HG03342 (cell line): ENCODE data around the gene EFCAB14.
"Not testable (repeated sequence)": the region's sequence is repeated elsewhere in the genome, so short reads cannot be mapped to it uniquely, and the experiment has no call there.

Source experiments
- ATAC-seq: cut with Tn5 transposase; IDR thresholded peaks from one replicate; pipeline ENCODE4 v1.9.1; 2021; ENCODE audit warnings: mild to moderate bottlenecking, moderate library complexity; ENCODE audit not compliant: unreplicated experiment

Gene EFCAB14

DNA sequence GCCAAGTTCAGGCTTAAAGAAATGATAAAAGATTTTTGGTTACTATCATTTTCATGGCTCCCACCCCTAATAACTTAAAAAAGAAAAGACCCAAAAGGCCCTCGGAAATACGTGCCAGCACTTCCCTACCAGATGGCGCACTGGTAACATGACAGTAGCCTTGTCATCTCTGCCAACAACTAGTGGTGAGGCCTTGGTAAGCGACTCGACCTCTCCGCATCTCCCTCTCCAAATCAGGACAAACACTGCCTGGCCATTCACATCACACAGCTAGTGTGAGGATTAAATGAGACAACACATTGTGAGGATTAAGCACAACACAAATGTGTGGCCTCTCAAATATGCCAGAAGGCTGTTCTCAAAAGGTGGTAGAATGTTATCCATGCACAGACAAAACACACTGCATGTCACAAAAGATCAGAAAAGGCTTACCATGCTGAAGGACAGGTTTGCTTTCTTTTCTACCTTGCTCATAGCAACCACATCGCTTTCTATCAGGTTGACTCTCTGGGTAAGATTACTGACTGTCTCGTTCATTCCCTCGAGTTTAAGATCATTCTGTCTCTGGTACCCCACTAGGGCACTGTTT, 30.9 kb downstream of the EFCAB14 start:
- no peak for ATAC-seq

DNA sequence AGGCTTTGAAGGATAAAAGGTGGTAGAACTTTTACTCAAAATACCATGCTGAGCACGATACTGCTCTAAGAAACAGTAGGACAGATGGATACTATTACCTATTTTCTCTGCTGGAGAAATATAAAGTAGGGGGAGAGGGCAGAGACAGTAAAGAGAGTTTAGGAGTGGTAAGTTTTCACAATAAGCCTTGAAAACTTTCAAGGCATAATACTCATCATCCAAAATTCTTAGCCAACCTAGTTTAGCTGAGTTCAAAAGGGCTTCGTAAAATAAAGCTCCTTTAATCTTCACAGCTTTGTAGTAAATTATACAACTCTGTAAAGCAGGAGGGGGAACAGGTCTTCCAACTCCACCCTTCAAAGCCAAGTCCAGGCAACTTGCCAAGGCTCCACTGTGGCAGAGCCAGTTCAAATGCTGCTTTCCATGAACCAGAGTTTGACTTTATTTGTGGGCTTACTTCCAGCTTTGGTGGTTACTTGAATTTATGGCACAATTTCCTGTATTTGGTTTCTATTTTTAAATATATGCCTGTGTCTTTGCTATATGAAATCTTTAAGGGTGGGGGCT, 31.7 kb downstream of the EFCAB14 start:
- ATAC-seq = no peak

DNA sequence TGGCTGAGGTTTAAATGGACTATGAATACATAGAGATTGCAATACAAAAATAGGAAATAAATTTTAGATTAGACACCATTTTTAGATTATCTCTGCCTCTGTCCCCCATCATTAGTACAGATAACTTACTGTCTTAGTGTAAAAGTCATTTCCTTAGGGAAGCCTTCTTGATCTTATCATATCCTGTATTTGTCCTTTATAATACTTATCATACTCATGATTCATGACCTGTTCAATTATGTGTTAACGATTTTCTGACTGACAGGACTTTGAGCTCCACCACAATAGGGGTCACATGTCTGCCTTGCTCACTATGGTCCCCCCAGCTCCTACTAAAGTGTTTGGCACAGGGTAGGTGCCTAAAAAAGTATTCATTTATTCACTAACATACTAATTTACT, 32.7 kb downstream of the EFCAB14 start:
- ATAC-seq = no peak

DNA sequence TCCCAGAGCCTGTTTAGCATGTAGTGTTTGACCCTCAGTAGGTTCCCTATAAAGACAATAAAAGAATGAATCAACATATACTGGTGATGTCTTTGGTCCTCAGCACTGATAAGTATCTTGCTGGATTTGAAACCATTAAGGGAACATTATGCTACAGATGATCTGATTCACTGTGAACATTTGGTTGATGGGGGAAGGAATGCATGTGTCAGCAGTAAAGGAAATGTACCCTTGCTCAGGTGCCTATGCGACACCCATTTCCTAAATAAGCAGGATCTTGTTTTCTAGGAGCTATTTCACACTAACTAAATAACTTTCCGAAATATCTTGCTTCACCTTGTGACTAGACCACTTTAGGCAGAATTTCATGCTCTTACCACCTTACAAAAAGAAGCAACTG, 34.2 kb downstream of the EFCAB14 start:
- no peak for ATAC-seq

DNA sequence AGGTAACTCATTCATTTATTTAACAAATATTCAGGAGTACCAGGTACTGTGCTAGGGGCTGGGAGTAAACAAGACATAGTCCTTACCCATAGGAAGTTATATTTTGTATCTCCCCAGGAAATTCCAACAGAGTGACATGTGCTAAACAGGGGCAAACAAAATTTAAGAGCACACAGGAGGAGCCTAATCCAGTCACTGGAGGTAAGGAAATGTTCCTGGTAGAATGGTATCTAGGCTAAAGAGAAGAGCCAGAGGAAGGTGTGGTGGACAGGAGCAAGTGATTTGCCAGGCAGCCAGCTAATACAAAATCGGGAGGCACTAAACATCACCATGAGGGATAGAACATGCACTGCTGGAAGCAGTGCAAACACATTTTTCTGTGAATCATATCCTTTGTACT, 36.9 kb downstream of the EFCAB14 start:
- no peak for ATAC-seq

DNA sequence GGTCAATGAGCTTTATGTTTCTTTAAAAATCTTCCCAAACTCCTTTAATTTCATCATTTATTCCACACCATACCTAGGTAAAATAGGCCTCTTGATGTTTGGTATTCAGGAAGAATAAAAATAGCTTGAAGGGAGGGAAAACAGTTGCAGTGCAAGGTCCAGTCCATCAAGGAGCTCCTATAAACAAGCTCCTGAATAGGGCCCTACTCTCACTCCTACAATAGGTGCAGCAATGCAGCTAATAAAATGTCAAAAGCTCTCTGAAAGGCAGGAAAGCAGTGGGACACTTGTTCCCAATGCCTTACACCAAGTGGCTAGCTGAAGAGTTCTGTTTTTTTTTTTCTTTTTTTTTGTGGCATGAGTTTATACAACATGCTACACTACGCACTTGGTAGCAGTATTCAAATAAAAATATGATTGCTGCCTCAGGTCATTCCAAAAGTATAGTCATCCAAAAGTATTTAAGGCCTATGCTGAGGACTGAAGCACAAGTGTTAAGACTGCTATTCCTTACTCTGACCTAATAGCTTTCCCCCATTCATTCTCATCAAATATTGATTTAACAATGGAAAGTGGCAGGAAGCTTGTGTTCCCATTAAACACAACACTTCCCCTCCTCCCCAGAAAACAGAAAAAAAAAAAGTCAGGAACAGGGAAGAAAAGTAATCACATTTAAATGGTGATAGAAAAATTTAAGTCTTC, 37.4 kb downstream of the EFCAB14 start:
- no peak for ATAC-seq

DNA sequence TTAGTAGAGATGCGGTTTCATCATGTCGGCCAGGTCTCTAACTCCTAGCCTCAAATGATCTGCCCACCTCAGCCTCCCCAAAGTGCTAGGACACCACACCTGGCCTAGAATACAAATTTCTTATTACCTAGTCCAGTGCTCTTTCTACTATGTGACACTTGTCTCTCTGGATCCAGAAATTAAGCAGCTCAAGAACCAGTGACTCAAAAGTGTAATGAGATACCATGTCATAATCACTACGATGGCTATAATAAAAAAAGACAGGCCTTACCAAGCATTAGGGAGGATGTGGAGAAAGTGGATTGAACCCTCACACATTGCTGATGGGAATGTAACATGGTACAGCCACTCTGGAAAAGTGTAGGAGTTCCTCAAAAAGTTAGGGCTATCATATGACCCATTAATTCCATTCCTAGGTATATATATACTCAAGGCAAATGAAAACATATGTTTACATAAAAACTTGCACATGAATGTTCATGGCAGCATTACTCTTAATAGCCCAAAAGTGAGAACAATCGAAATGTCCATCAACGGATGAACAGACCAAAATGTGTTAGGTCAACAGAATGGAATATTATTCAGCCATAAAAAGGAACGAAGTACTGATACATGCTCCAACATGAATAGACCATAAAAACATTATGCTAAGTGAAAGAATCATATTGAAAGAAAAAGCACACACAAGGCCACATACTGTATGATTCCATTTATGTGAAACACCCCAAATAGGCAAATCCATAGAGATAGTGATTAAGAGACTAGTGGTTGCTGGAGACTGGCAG, 38.9 kb downstream of the EFCAB14 start:
- ATAC-seq = no peak

DNA sequence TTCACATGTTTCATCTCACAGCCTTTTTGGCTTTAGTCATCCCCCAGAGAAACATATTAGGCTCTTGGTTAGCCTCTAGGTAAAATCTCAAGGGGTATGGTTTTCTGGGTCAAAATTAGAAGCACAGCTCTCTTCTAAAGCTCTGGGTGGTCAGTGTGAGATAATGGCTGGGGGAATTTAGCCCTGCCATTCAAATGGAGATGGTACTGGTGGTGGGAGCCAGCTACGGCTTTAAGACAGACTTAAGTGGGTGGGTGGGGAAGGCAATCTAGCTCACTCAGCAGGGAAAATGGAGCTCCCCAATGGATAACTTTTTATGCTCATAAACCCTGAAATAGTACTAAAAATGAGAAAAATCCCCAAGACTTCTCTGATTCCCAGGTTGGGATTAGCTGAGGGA, 41.6 kb downstream of the EFCAB14 start:
- no peak for ATAC-seq

DNA sequence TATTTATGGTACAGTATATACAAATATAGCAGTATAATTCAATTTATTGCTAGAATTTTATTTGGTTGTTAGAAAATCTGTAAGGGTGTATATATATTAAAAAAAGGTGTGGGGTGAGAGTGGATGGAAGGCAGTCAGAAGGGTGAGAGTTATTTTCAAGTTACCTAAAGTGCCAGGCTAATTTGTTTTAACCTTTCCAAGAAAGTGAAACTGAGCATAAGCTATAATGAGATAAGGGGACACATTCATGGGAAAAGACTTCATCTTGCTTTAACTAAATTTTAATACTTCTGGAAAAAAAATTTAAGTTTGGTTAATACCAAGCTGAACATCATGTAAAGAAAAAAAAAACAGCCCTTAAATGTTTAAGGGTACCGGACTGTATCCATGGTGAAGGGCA, 42.4 kb downstream of the EFCAB14 start:
- ATAC-seq = no peak

DNA sequence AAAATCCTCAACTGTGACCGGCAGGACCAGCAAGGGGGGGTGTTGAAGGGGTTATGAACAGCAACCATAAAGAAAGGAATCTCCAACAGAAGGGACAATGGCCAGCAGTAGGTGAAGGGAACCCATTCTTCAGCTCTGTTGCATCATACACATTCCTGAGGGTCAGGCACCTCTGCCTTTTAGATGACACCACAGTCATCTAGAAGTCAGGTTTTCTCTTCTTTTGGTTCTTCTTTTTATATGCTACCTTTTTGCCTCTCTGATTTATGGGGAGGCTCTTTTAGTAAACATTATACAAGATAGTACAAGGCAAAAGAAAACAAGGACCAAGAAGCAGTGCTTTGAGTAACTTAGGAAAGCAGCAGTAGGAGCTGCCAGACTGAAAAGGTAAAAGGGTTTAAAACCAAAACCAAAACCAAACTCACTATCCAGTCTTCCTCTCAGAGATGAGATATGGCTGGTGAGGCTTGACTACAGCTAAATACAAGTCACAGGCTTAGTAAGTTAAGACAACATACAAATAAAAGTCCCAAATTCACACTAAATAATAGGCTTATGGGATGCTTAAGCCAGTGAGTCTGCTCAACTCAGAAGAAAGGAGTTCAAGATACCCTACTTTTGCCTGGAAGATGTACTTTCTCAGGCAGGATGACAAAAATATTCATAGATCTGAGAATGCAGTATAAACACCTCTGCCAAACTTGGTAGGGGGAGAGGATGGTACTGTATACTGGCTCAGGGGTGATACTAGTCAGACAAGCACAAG, 43.2 kb downstream of the EFCAB14 start:
- ATAC-seq = peak; percentile 69

DNA sequence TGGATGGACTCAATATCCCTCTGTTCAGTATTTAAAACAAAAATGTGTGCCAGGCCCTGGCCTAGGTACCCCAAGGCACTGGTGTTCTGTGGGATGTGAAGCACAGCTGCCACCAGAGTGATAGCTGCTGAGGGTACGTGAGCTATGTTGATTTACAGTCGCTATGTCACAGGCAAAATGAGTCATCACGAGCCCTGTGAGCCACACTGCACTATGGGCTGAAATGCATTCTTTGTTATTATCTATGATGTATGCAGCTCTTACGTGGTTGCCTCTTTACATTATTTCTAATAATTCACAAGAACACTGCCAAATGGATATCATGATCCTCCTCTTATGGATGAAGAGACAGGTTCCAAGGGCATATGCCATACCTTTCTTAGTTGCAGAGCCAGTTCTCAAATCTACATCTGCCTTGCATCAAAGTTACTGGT, 45.1 kb downstream of the EFCAB14 start:
- ATAC-seq = no peak

DNA sequence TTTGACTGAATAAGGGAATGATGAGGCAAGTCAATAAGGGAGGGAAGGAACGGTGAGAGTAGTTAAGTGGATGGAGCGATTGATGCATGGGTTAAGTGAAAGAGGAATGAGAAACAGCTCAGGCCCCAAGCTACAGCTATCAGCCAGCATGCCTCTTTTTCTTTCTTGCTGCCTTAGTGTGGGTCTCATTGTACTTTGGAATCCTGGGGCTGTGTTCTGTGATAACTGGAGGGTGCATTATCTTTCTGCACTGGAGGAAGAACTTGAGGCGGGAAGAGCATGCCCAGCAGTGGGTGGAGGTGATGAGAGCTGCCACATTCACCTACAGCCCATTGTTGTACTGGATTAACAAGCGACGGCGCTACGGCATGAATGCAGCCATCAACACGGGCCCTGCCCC, 46.2 kb downstream of the EFCAB14 start:
- ATAC-seq = no peak

DNA sequence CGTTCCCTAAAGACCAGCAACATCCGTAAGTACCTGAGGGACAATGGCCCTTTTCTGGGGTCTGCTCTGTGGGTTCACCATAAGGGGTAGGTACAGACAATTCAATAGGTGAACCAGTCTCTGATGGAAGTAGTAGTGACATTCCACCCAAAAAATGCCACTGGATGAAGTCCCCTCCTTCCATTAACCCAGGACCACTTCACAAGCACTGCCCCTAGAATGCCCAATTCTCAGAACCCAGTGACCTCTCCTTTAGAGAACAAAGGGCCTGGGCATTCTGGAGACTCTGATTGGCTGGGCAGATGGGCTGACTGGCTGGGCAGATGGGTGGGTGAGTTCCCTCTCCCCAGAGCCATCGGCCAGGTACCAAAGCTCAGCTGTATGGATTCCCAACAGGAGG, 47.4 kb downstream of the EFCAB14 start, which contains the start of gene TEX38:
Gene TEX38, plus strand, starts transcription at position 301 of the 400 bp plus-strand sequence. Its CDS starts 81 bp downstream, at position 382.
- ATAC-seq = no peak

DNA sequence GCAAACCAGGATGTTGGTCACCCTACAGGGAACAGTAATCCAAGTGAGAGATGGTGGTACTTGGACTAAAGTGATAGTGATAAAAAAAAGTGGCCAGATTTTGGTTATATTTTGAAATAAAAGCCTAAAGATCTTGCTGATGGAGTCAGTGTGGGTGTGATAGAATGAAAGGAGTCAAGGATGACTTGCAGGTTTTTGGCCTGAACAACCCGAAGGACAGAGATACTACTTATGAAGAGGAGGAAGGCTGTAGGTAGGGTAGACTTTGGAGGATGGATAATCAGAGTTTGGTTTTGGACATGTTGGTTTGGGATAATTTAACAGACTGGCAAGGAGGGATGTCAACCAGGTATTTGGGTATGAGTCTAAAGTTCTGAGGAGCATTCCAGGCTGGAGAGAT, 48.8 kb downstream of the EFCAB14 start:
- ATAC-seq = no peak

DNA sequence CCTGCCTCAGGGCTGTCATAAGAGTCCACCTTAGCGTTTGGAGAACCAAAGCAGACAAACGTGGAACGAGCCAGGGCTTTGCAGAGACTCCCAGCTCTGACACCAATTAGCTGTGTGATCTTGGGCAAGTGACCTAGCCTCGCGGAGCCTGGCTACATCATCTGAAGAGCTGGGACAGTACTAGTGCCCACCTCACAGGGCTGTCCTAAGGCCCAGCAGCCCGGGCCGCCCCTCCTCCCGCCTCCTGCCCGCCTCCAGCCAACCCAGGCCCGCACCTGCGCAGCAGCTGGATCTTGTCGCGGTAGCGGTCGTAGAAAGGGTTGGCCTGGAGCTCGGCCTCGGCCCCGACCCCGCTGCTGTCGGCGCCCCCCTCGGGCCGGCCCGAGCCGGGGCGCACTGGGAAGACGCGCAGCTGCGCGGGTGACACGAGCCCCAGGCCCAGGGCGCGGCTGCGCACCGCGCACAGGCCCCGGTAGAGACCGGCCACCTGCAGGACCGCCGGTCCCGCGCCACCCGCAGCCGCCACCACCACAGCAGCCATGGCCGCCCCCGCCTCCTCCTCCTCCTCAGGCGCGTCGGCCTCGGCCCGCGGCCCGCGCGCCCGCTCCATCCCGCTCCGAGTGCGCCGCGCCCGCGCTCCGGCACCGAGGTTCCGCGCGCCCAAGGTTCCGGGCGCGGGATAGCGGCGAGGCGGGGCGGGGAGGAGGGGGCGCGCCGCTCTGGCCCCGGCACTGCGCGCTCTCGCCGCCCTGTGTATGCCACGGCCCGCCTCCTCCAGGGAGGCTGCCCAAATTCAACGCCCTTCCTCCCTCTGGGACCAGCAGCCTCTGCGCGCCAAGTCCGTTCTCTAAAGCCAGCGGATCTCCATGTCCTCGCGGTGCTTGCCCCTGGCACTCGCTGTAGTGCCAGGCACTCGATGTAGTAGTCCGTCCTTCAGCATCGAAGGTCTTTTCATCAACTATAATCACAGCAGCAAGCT, 50.8 kb downstream of the EFCAB14 start, which contains the start of gene ATPAF1:
Gene ATPAF1, minus strand, starts transcription at position 583 of the 979 bp plus-strand sequence. Its CDS starts 42 bp downstream, at position 541.
- peak; percentile 74 for ATAC-seq

DNA sequence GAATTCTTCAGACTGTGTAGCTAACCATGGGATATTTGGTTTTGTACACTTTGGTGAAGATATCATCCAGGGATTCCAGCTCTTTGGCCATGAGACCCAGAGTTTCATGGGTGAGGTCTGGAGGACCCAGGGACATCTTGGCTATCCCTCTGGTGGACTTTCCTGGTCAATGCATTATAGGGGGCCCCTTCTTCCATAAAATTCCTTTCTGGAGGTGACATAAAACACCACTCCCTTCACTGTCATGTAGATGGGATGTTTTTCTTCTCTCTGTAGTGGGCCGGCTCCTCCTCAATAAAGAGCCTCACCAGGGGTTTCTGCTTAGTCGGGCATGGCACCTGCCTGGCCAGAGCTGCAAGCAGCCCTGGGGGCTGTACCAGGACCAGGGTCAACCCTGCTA, 52.9 kb downstream of the EFCAB14 start:
- ATAC-seq = no peak

DNA sequence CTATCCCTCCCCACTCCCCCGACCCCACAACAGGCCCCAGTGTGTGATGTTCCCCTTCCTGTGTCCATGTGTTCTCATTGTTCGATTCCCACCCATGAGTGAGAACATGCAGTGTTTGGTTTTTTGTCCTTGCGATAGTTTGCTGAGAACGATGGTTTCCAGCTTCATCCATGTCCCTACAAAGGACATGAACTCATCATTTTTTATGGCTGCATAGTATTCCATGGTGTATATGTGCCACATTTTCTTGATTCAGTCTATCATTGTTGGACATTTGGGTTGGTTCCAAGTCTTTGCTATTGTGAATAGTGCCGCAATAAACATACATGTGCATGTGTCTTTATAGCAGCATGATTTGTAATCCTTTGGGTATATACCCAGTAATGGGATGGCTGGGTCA, 56.0 kb downstream of the EFCAB14 start:
- not testable (repeated sequence) for ATAC-seq

DNA sequence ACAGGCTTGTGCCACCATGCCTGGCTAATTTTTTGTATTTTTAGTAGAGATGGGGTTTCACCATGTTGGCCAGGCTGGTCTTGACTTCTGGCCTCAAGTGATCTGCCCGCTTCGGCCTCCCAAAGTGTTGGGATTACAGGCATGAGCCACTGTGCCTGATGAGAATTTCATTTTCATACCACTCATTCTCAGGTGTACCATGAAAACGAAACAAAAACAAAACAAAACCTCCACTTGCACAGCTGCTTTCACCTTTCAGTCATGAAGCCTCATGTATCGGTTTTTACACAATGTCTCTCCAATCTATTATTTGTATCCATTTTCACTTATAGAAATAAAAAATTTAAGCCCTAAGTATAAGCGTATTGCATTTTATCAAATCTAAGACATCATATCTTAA, 58.8 kb downstream of the EFCAB14 start:
- ATAC-seq = peak; percentile 83

DNA sequence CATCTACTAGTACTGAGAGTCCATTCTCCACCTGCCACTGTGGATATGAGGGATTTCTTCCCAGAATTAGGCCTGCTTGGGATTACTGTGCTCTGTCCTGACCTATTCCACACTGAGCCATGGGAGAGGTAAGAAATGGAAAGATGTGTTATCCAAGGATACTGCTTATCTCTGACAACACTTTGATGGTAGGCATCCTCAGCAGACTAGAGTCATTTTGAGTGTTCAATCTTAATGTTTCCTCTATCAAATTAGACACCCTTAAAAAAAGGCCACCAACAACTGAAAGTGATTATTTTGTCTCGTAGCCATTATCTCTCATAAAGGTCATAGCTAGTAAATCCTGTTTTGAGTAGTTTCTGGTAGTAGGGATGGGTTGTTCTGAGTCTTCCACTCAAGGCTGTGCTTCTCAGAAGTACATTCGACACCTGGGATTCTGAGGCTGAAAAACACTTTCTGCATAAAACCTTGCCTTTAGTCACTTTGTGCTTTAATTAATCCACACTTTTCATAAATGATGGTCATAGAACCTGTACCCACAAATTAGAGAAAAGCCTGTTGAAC, 59.5 kb downstream of the EFCAB14 start:
- no peak for ATAC-seq
